Measurements from ENCODE around the gene KCNIP3.
A peak's percentile ranks its signal among the peaks of the same experiment; 100 is the strongest.

Gene KCNIP3

GRCh38 chr2:95267458-95268210 lies 29.5 kb upstream of the KCNIP3 start:
- no peaks in the 10 kb centered on the region for H3K9me3 ChIP-seq (replicated peaks in 1 of 2; ENCODE audit: control insufficient read depth in 2 of 2, insufficient read depth in 1 of 2, low read depth in 1 of 2, low read length in 2 of 2)
- H3K4ac ChIP-seq (ENCODE audit: low read length), result peak overlapping the region; percentile 90
- H2BK12ac ChIP-seq (ENCODE audit: low read length), result no peak overlapping the region
- peak overlapping the region; percentile 11 for H2BK120ac ChIP-seq (ENCODE audit: low read depth, low read length)
- H3K18ac ChIP-seq (ENCODE audit: low read length), result peak overlapping the region; percentile 61
- no peak overlapping the region for H3K27ac ChIP-seq (replicated peaks; ENCODE audit: low read length)
- no peak overlapping the region for H3K23ac ChIP-seq (ENCODE audit: low read depth, low read length, poor library complexity)
- WGBS, 2 donors (ENCODE audit: extremely low coverage in 2 of 2, insufficient read length in 2 of 2, insufficient replicate concordance in 1 of 2), result no CpG with 5 or more reads among the region's 11 CpGs
- H3K27me3 ChIP-seq (ENCODE audit: control insufficient read depth in 3 of 3, insufficient read depth in 3 of 3, low read depth in 1 of 3, low read length in 3 of 3), result peaks cover 0 to 9% (median 0%) of the 10 kb centered on the region in 3 experiments
- no peak overlapping the region for H2AK5ac ChIP-seq (ENCODE audit: low read depth, low read length)
- H4K8ac ChIP-seq (ENCODE audit: low read depth, low read length), result no peak overlapping the region
- peaks cover 11 to 12% of the 10 kb centered on the region in 2 donors for H3K4me1 ChIP-seq (ENCODE audit: control insufficient read depth in 2 of 2, insufficient read depth in 1 of 2, low read depth in 1 of 2, low read length in 2 of 2)
- no peak overlapping the region for H3K4me2 ChIP-seq (ENCODE audit: insufficient read depth, low read length, poor library complexity, severe bottlenecking)
- H3K4me3 ChIP-seq (ENCODE audit: low read length in 2 of 2), result no peak overlapping the region
- H2AFZ ChIP-seq (ENCODE audit: low read length), result no peak overlapping the region
- no peak overlapping the region for H3K14ac ChIP-seq (ENCODE audit: low read length)
- no peak overlapping the region for H2BK5ac ChIP-seq (ENCODE audit: low read length)
- DNase-seq (ENCODE audit: low spot score), result peak; percentile 12
- no peaks in the 10 kb centered on the region for H3K79me1 ChIP-seq (ENCODE audit: low read depth, low read length)
- H4K91ac ChIP-seq (ENCODE audit: low read depth, low read length, poor library complexity), result no peak overlapping the region
- H3K36me3 ChIP-seq (replicated peaks in 1 of 2; ENCODE audit: control insufficient read depth in 2 of 2, insufficient read depth in 2 of 2, low read length in 2 of 2), result peaks cover 0 to 2% of the 10 kb centered on the region in 2 donors
- no peak overlapping the region for H3K9ac ChIP-seq (ENCODE audit: low read depth, low read length, poor library complexity)
- H2BK15ac ChIP-seq (ENCODE audit: low read length), result no peak overlapping the region

GRCh38 chr2:95268211-95269035 lies 28.7 kb upstream of the KCNIP3 start:
- WGBS, 2 donors (ENCODE audit: extremely low coverage in 2 of 2, insufficient read length in 2 of 2, insufficient replicate concordance in 1 of 2), result no CpG with 5 or more reads among the region's 13 CpGs
- Histone ChIP-seq H3K27ac (replicated peaks; ENCODE audit: low read length) (no peak overlapping the region), H3K18ac (ENCODE audit: low read length) (peak overlapping the region; percentile 61)

GRCh38 chr2:95269036-95269680 lies 28.0 kb upstream of the KCNIP3 start:
- Histone ChIP-seq H2BK15ac (ENCODE audit: low read length) (no peak overlapping the region), H3K18ac (ENCODE audit: low read length) (no peak overlapping the region), H3K4ac (ENCODE audit: low read length) (no peak overlapping the region), H2BK5ac (ENCODE audit: low read length) (no peak overlapping the region), H3K9ac (ENCODE audit: low read depth, low read length, poor library complexity) (no peak overlapping the region), H2AK5ac (ENCODE audit: low read depth, low read length) (peak overlapping the region; percentile 40), H2BK12ac (ENCODE audit: low read length) (no peak overlapping the region), H3K9me3 (replicated peaks in 1 of 2; ENCODE audit: control insufficient read depth in 2 of 2, insufficient read depth in 1 of 2, low read depth in 1 of 2, low read length in 2 of 2) (no peaks in the 10 kb centered on the region), H3K14ac (ENCODE audit: low read length) (no peak overlapping the region), H2BK120ac (ENCODE audit: low read depth, low read length) (no peak overlapping the region), H3K79me1 (ENCODE audit: low read depth, low read length) (no peaks in the 10 kb centered on the region), H3K4me3 (ENCODE audit: low read length in 2 of 2) (no peak overlapping the region), H2AFZ (ENCODE audit: low read length) (no peak overlapping the region), H3K27ac (replicated peaks; ENCODE audit: low read length) (no peak overlapping the region), H3K4me1 (ENCODE audit: control insufficient read depth in 2 of 2, insufficient read depth in 1 of 2, low read depth in 1 of 2, low read length in 2 of 2) (peaks cover 11 to 12% of the 10 kb centered on the region in 2 donors), H3K23ac (ENCODE audit: low read depth, low read length, poor library complexity) (no peak overlapping the region), H3K4me2 (ENCODE audit: insufficient read depth, low read length, poor library complexity, severe bottlenecking) (no peak overlapping the region), H3K36me3 (replicated peaks in 1 of 2; ENCODE audit: control insufficient read depth in 2 of 2, insufficient read depth in 2 of 2, low read length in 2 of 2) (no peaks in the 10 kb centered on the region), H4K8ac (ENCODE audit: low read depth, low read length) (no peak overlapping the region), H3K27me3 (ENCODE audit: control insufficient read depth in 3 of 3, insufficient read depth in 3 of 3, low read depth in 1 of 3, low read length in 3 of 3) (peaks cover 0 to 9% (median 0%) of the 10 kb centered on the region in 3 experiments), H4K91ac (ENCODE audit: low read depth, low read length, poor library complexity) (no peak overlapping the region)
- no CpG with 5 or more reads among the region's 10 CpGs for WGBS, 2 donors (ENCODE audit: extremely low coverage in 2 of 2, insufficient read length in 2 of 2, insufficient replicate concordance in 1 of 2)
- no peak for DNase-seq (ENCODE audit: low spot score)

More at GRCh38 chr2:95268211-95269035, 28.7 kb upstream of the KCNIP3 start:
- Histone ChIP-seq H3K36me3 (replicated peaks in 1 of 2; ENCODE audit: control insufficient read depth in 2 of 2, insufficient read depth in 2 of 2, low read length in 2 of 2) (no peaks in the 10 kb centered on the region), H2AK5ac (ENCODE audit: low read depth, low read length) (no peak overlapping the region), H3K9me3 (replicated peaks in 1 of 2; ENCODE audit: control insufficient read depth in 2 of 2, insufficient read depth in 1 of 2, low read depth in 1 of 2, low read length in 2 of 2) (no peaks in the 10 kb centered on the region), H3K14ac (ENCODE audit: low read length) (peak overlapping the region; percentile 14), H3K4me1 (ENCODE audit: control insufficient read depth in 2 of 2, insufficient read depth in 1 of 2, low read depth in 1 of 2, low read length in 2 of 2) (peaks cover 11 to 12% of the 10 kb centered on the region in 2 donors), H3K27me3 (ENCODE audit: control insufficient read depth in 3 of 3, insufficient read depth in 3 of 3, low read depth in 1 of 3, low read length in 3 of 3) (peaks cover 0 to 9% (median 0%) of the 10 kb centered on the region in 3 experiments), H2BK15ac (ENCODE audit: low read length) (no peak overlapping the region), H4K8ac (ENCODE audit: low read depth, low read length) (no peak overlapping the region), H4K91ac (ENCODE audit: low read depth, low read length, poor library complexity) (no peak overlapping the region), H3K4me3 (ENCODE audit: low read length in 2 of 2) (no peak overlapping the region), H2BK12ac (ENCODE audit: low read length) (no peak overlapping the region), H3K79me1 (ENCODE audit: low read depth, low read length) (no peaks in the 10 kb centered on the region), H3K4ac (ENCODE audit: low read length) (no peak overlapping the region), H3K23ac (ENCODE audit: low read depth, low read length, poor library complexity) (no peak overlapping the region), H3K4me2 (ENCODE audit: insufficient read depth, low read length, poor library complexity, severe bottlenecking) (peak overlapping the region; percentile 23), H3K9ac (ENCODE audit: low read depth, low read length, poor library complexity) (no peak overlapping the region), H2AFZ (ENCODE audit: low read length) (no peak overlapping the region), H2BK5ac (ENCODE audit: low read length) (peak overlapping the region; percentile 49), H2BK120ac (ENCODE audit: low read depth, low read length) (peak overlapping the region; percentile 11)
- no peak for DNase-seq (ENCODE audit: low spot score)

Measured in neuronal stem cell (in vitro differentiated cells).